Fibroblast of the aortic adventitia (primary cell): ENCODE measurements around the gene SUCO. TPM values are rescaled to one million over a fixed set of nuclear protein-coding genes. Genes with fewer than 3 reads are reported as not detected.

ENCODE experiments used
- DNase-seq: peaks from one replicate; pipeline ENCODE4 v3.0.0-alpha.2; 2010; ENCODE audit warnings: low read depth
- H3K4me3 ChIP-seq: 2 replicates; pipeline ENCODE4 v1.5.1; 2011; ENCODE audit warnings: low read depth, mild to moderate bottlenecking, control low read depth, low read length, moderate library complexity
- CTCF ChIP-seq: IDR thresholded peaks from 2 replicates; pipeline ENCODE4 v1.5.1; 2011; ENCODE audit warnings: mild to moderate bottlenecking, low read length, control low read depth, inconsistent platforms; ENCODE audit not compliant: insufficient read depth
- total RNA-seq: library from RNA; depleted of rRNA; stranded (reverse); fragments of >200 nt; gene quantifications from 2 replicates; pipeline ENCODE4 v1.2.3, GENCODE V29; 2012; ENCODE audit warnings: low replicate concordance

The SUCO gene
- total RNA-seq, 1 donor, result 53.3 TPM

- no peak for DNase-seq
- H3K4me3 ChIP-seq, result no peak overlapping the region
- TF ChIP-seq CTCF, result no peak
These were observed 22.0 kb downstream of the SUCO start for GRCh38 chr1:172554915-172555314.

GRCh38 chr1:172556461-172556860, 23.5 kb downstream of the SUCO start:
- H3K4me3 ChIP-seq, result no peak overlapping the region
- no peak for TF ChIP-seq CTCF
- no peak for DNase-seq

GRCh38 chr1:172557270-172557669, 24.3 kb downstream of the SUCO start:
- H3K4me3 ChIP-seq, result no peak overlapping the region
- no peak for TF ChIP-seq CTCF
- DNase-seq, result no peak

GRCh38 chr1:172559572-172560210, 26.7 kb downstream of the SUCO start:
- no peak for DNase-seq
- H3K4me3 ChIP-seq, result no peak overlapping the region
- no peak for TF ChIP-seq CTCF

- DNase-seq, result no peak
- H3K4me3 ChIP-seq, result no peak overlapping the region
- no peak for TF ChIP-seq CTCF
These were observed 28.3 kb downstream of the SUCO start for GRCh38 chr1:172561252-172561651.

- H3K4me3 ChIP-seq, result no peak overlapping the region
- no peak for DNase-seq
- no peak for TF ChIP-seq CTCF
These were observed 33.4 kb downstream of the SUCO start for GRCh38 chr1:172566196-172566997.

GRCh38 chr1:172567720-172568119, 34.8 kb downstream of the SUCO start:
- no peak overlapping the region for H3K4me3 ChIP-seq
- no peak for DNase-seq
- no peak for TF ChIP-seq CTCF
